GM13977 (cell line): ENCODE results near the gene OBP2B.

Source experiments
- DNase-seq: peaks from one replicate; pipeline ENCODE4 v3.0.0; 2012; ENCODE audit warnings: low spot score
- in situ Hi-C: fragments of 300-500 bp; cut with MboI; formaldehyde crosslinking; loops from one replicate; pipeline ENCODE4 v1.12.0; 2022; ENCODE audit warnings: low sequenced_read_pairs, low pct_unique_long_range_greater_than_20kb, mixed read lengths, inconsistent platforms; ENCODE audit not compliant: unreplicated experiment
- TF ChIP-seq, protein P1 (sequence below): IDR thresholded peaks from 2 replicates; pipeline ENCODE4 v1.5.1; 2012; ENCODE audit warnings: mild to moderate bottlenecking, control low read depth; ENCODE audit not compliant: insufficient read depth; ENCODE audit errors: extremely low read depth, missing control alignments

The OBP2B gene

DNA sequence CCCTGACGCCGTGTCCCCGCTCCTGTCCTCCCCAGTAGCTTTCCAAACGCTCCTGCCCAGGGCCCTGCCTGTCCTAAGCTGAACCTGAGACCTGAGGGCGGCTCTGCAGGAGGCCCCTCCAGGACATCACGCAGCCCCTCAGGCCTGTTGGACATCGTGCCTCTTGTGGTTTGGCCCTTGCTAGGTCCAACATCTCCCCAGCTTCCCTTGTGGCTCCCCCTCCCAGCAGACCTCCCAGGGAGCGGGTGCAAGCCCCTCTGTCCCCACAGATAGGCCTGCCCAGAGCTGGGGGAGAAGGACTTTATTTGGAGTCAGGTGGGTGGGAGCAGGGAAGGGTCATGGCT, 4.1 kb downstream of the OBP2B start:
- in situ Hi-C loops: no loop called here
- no peak for DNase-seq
- TF ChIP-seq, protein P1, sequence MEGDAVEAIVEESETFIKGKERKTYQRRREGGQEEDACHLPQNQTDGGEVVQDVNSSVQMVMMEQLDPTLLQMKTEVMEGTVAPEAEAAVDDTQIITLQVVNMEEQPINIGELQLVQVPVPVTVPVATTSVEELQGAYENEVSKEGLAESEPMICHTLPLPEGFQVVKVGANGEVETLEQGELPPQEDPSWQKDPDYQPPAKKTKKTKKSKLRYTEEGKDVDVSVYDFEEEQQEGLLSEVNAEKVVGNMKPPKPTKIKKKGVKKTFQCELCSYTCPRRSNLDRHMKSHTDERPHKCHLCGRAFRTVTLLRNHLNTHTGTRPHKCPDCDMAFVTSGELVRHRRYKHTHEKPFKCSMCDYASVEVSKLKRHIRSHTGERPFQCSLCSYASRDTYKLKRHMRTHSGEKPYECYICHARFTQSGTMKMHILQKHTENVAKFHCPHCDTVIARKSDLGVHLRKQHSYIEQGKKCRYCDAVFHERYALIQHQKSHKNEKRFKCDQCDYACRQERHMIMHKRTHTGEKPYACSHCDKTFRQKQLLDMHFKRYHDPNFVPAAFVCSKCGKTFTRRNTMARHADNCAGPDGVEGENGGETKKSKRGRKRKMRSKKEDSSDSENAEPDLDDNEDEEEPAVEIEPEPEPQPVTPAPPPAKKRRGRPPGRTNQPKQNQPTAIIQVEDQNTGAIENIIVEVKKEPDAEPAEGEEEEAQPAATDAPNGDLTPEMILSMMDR: no peak

DNA sequence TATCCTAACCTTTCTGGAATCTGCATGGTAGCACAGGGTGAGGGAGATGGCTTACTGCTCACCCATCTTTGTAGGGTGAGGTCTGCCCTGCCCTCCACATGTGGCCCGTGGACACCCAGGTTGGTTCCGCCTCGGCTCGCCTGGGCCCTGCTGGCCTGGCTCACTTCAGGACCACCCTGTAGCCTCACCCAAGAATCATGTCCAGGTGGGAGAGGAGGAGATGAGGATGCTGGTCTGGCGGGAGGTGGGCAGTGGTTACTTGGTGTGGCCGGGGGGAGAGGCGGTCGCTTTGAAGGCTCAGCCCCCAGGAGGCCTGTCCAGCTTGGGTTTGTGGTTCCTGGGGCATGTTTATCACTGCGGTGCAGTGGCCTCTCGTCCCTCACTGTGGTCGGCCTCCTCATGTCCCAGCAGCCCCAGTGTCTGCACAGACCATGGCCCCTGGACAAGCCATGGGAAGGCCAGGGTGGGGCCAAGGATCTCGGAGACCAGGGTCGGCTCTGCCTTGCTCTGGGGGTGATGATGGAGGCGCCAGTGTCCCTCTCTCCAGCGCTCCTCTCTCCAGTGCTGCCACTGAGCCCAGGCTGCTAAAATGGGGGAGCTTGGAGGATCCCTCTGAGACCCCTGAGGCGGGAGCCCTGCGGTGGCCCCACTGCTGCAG, 4.6 kb downstream of the OBP2B start:
- DNase-seq: no peak
- in situ Hi-C loops: no loop called here
- TF ChIP-seq, protein P1: no peak

DNA sequence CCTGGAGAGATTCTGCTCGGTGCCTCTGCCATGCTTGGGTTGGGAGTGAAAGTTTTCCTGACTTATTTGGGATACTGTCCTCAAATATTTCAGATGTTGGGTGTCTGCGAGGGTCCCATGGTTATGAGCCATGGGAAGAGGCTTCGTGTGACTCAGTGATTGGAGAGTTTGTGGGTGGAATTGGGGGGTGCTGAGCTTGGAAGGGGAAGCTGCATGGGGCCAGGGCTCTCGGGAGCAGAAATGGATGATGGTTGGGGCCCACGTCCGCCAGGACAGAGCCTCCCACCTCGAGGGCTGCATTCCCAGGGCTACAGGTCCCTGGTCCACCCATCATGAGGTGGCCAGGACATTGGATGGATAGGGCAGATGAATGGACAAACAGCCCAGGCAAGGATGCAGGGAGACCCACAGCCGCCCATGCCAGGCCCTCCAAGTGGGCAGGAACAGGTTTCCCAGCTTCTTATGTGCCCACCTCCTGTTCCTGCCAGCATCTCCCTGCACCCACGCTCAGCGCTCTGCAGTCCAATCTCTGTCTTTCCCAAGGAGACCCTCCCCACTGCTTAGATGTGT, 5.5 kb downstream of the OBP2B start:
- TF ChIP-seq, protein P1: no peak
- no peak for DNase-seq
- in situ Hi-C loops: no loop called here

DNA sequence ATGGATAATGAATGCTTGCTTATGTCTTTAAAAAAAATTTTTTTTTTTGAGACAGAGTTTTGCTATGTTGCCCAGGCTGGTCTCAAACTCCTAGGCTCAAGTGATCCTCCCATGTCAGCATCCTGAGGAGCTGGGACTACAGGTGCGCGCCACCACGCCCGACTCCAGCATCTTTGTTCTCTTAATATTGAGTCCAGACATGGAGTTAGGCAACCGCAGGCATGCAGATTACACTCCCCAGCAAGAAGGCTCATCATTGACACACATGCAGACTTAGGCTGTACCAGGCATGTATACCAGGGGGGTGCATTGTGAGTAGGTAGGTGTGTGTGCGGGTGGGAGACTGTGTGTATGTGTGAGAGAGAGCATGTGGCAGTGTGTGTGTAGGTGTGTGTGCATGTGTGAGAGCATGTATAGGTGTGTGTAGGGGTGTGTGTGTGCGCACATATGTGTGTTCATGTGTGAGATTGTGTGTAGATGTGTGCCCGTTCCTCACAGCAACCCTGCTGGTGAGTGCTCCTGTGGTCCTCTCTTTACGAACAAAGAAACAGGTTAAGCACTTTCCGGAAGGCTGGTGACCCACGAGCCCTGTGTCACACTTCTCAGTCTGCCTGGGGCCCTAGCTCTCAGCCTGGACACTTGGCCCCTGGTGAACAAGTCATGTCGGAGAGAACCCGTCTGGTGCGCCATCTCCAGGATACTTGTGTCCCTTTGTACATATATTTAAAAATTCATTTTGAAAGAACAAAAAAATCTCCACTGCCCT, 6.2 kb downstream of the OBP2B start:
- TF ChIP-seq, protein P1: no peak
- in situ Hi-C loops: no loop called here
- DNase-seq: no peak

DNA sequence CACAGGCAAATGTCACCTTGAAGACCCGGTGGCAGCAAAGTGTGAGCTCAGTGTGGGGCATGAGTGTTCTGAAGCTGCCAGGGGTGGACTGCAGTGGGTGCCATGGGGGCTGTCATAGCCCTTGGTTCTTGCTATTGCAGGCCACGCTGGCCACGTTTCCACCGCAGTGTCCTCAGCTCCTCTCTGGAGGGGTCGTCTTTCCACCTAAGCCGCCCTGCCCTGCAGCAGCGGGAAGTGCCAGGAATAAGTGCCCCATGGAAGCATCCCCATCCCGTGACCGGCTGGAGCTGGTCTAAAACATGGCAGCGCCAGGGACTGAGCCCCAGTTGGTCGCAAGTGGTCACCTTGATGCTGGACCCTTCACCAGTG, 6.9 kb downstream of the OBP2B start:
- DNase-seq: no peak
- TF ChIP-seq, protein P1: no peak
- in situ Hi-C loops: no loop called here

DNA sequence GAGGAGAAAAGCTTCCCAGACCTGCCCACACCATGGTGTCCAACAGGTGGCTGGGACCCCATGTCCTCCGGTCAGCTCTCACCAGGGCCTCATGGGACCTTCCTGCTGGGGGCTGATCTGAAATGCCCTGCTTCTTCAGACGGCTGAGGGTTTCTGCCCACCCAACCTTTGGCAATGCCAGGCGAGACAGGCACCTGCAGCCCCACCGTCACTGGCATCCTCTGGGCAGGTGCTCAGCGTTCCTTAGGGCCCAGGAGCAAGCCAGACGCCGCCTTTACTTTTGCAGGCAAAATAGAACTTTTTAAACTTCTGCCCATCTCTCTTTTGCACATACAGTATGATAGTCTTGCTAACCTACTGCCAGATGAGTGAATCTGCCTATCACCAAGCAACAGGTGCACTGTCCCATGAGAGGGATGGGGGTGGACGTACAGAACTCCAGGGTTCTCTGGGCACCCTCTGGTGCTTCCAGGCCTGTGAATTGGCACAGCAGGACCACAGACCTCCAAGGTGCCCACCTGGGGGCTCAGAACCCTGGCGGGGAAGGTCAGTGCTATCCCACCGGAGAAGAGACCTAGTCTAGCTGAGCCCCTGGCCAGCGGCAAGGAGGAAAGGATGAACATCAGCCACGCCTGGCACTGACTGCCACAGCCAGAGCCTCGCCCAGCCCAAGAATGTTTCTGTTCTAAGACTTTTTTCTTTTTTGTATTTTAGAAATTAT, 7.5 kb downstream of the OBP2B start:
- no peak for DNase-seq
- in situ Hi-C loops: no loop called here
- TF ChIP-seq, protein P1: no peak
